NCI-H345 treated with DMSO at 0.1 percent for 48 hours (cell line): Measurements from ENCODE around the gene GPR141.

Source experiments
- DNase-seq: peaks from one replicate; lab custom pipeline; 2025; ENCODE audit not compliant: unreplicated experiment; lab: John Stamatoyannopoulos, UW

The GPR141 gene, protein sequence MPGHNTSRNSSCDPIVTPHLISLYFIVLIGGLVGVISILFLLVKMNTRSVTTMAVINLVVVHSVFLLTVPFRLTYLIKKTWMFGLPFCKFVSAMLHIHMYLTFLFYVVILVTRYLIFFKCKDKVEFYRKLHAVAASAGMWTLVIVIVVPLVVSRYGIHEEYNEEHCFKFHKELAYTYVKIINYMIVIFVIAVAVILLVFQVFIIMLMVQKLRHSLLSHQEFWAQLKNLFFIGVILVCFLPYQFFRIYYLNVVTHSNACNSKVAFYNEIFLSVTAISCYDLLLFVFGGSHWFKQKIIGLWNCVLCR

DNA sequence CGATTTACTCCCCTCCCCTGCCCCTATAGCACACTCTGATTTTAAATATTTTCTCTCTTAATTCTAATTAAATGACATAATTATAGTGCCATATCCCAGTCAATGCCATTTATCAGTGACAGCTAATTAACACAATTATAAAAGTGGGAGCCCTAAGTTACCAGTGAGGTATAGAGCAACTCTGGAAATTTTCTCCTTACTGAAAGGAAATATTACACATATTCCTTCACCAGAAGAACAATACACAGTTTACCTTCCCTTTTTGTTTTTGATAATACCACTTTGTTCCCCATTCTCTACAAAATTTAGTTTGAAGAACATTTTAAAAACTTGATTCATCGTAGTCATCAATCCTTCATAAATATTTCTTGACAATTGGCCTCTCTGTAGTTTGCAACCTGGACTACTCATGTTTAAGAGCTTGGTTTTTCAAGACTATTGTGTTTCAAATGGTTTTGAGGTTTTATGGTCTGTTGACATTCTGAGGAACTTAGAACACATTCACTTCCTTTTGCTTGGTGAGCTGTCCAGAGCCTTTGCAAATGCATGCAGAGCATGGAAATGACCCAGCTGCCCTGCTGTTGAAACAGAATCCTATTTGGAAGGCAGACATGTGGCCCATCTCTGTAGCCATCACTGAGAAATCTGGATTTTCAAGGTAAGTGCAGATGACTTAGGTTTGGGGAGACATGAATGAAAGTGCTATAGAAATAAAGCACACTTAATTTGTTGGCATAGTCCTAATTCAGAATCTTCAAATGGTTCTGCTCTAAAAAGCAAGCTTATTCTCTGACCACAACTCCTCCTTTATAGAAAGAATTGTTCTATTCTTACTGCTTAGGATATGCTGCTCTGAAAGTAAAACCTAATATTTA is at the start of gene GPR141:
Gene GPR141, plus strand, starts transcription at position 521 of the 875 bp plus-strand sequence. CDS start 56,628 bp downstream, outside the sequence.
- DNase-seq: no peak

DNA sequence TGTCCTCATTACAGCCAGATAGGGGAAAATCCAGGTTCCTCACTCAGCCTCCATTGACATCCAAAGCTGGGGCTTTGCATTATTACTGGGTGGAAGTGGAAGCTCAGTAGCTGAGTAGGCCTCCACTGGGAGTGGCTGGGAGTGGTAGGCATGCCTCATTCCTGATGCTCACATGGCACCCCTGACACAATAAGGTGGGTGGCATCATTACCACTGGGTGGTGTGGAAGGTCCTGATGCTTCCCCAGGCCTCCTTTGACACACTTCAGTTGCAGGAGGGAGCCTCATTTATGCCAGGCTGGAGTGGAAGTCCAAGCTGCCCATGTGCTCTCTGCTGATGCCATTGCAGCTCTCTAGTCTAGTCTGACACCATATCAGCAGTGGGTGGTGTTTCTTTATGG is 48.2 kb upstream of the GPR141 start:
- DNase-seq: no peak

DNA sequence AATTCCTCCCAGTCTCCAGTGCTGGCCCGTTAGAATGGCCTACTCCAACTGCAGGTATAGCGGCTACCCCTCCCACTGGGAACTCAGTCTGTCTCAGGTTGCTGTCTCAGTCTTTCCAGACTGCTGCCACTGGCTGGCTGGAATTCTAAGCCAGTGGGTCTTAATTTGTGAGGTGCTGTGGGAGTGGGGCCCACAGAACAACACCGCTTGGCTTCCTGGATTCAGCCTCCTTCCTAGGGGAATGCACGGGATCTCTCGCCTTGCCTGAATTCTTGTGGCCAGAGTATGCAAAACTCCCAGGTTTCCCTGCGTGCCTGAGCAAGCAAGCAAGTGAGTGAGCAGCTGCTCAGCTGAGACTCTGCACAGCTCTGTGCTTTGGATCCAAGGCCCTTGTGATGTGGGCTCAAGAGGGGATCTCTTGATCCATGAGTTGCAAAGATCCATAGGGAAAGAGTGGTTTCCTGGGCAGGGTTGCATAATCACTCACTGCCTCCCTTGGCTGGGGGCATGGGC is 41.5 kb upstream of the GPR141 start:
- no peak for DNase-seq

DNA sequence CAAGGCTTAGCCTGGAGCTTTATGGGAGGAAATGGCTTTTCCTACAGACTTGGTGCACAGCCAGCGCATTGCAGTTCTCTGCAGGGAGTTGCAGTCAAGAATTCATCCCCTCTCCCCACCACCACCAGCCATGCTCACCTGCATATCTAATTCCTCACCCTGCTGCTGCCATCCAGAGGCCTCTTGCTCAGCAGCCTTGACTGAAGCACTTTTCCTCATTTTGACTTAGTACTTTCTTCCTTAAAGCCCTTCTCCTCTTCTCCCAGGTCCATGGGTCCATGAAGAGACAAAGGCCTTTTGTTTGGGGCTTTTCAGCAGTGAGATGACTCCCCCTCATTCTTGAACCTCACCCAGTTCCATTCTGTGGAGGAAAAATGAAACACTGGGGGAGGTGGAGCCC is 39.7 kb upstream of the GPR141 start:
- peak; percentile 4 for DNase-seq

DNA sequence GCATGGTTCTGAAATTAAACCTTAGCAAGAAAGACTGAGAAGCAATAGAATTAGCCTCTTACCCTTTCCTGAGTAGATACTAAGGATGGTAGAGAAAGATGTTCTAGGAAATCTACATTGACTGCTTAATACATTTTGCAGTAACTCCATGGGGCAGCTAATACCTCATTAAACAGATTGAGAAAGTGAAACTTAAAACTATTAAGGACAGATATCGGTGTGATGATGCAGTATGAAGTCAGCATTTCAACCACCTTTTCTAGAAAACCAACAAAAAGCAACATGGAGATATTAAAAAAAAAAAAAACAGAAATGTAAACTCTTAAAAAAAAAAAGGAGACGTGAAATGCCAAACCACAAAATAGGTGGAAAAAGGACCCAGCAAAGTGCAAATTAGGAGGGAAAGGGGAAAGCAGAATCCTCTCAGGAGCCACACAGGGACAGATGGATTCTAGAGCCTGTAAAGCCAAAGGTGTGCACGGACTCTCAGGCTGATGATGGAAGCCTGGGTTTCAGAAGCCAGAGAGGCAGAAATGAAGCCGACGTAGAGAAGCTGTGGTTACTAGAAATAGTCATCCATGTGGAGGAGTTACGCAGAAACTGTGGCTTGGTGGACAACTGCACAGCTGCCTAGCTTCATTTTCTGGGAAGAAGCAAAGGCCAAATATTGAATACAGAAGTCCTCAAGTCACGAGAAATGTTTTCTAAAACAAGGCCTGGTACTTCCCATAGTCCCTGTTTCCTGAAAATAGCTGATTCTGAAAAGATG is 38.1 kb upstream of the GPR141 start:
- no peak for DNase-seq

DNA sequence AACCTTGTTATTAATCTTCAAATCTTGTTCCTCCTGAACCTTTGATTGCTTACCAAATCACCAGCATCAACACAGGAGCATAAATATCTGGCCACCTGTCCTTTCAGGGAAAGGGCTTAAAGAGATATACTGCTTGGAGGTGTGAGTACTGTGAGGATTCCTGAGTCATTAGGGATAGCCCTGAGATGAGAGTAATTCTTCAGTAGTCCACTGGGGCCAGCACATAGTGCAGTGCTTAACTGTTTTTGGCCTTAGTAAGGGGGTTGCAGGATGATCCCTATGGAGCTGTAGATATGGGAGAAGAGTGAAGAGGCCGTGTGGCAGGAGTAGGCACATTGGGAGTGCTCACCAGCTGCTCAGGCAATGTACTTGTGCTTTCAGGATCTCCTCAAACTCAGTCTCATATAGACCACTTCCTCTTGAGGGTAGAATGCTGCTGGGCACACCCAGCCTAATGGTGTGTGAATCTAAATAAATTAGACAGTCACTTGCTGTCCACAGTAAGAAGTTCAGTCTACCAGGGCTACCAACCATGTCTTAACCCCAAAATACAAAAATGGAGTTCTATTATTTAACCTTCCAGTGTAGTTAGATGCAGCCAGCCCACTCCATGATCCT is 26.5 kb upstream of the GPR141 start:
- DNase-seq: no peak

DNA sequence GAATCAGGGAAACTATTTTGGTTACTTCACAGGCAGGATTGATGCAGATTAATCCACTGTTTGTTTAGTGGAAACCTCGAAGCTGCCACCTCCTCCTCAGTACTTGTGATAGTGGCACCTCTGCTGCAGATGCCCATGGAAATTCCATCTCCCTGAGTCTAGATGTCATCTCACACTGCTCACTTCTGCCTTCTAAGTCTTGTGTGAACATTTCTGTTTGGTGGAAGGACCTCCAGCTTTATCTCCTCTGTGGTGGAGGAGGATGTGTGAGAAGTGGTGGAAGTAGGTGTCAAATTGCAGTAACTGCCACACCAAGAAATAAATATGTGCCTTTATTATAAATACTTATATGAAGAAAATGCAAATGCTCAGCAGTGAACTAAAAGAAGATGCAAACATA is 25.8 kb upstream of the GPR141 start:
- no peak for DNase-seq

DNA sequence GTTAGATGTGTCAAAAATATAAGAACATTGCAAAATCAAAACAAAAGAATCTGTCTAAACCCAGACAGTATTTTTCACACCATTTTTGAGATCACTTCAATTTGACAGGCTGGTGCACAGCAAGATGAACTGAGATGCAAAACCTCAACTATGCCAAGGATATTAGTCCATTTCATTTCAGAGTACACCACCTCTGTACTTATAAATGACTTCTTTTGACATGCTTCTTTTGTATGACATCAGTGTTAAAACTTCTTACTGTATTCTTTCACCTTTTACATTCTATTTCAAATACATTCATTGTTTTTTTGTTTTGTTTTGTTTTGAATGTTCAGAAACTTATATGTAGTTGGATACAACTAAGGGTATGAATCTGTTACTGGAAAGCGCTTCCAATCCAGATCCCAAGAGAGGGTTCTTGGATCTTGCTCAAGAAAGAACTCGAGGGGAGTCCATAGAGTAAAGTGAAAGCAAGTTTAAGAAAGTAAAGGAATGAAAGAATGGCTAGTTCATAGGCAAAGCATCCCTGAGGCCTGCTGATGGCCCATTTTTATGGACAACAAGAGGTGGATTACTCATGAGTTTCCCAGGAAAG is 23.5 kb upstream of the GPR141 start:
- DNase-seq: no peak

DNA sequence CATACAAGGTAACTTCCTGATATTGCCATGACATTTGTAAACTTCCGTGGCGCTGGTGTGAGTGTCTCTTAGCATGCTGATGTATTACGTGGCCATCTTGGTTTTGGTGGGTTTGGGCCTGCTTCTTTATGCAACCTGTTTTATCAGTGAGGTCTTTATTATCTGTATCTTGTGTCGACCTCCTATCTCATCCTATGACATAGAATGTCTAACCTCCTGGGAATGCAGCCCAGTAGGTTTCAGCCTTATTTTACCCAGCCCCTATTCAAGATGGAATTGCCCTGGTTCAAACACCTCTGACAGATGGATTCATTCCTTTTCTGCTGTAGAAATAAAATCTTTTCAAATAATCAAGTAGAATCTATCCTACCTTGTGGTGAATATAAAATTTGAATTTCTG is 23.0 kb upstream of the GPR141 start:
- DNase-seq: no peak

DNA sequence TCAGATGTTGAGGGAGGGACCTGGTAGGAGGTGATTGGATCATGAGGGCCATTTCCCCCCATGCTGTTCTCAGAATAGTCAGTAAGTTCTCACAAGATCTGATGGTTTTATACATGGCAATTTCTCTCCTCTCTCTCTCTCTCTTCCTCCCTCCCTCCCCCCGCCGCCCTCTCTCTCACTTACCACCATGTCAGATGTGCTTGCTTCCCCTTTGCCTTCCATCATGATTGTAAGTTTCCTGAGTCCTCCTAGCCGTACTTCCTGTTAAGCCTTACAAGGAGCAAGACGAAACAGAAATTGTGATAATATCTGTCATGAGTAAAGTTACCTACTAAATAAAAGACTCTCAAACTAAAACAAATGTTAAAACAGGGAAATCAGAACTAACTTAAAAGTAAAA is 19.9 kb upstream of the GPR141 start:
- no peak for DNase-seq

DNA sequence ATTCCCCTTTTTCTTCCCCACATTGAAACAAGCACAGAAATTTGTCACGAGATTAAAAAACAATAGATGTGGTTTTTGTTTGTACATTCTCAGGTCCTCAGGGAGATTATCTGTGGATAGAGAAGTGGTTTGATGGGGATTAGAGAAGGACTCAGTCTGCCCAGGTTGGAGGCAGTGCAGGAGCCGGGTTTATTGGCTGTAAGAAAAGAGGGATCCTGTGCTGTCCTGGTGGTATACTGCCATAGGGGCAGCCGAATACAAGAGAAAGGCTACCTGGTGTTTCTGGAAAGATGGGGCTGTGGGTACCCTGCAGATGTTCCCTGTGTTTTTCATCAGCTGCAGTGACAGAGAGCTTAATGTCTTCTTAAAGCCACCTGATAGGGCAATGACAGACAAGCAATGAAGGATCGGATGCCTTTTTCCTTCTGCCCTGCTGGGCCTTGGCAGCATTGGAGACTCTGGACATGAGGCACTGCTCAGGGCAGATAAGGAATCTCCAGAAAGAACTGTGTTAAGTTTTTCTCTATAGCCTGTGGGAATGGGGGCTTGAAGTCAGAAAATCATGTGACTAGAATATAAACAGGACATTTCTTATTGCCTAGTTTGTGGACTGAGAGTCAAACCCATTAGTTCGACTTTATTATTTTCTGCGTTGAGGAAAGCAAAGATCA is 18.1 kb upstream of the GPR141 start:
- DNase-seq: no peak

DNA sequence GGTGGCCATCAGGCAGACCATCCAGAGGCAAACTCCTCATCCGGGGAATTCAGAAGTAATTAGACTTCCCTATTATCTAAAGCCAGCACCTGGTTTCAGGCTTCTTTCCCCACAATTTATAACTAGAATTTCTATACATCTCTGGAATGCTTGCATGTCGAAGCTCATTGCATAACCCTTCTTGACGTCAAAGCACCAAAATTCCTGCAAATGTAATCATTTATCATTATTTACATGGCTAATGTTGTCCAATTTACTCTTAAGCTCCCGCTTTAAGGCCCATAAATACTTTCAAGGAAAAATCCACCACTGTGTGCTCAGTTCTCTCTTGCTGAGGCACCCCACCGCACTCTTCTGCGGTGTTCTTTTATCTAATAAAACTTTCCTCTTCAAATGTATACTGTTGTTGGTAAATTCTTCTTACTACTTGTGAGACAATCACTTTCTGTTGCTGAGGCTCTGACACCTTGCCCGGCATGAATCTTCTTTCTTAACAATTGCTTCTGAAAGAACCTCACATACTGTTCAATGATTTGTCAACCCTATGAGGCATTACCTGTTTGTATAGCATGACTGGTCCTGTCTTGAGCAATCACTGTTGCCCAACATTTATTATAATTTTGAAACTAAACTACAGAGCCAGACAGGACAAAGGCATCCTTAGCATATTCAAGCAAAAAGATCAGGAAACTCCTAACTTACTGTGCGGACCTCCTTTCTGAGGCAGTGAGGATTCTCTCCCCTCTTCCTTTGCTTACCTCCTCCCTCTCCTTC is 17.4 kb upstream of the GPR141 start:
- DNase-seq: no peak

DNA sequence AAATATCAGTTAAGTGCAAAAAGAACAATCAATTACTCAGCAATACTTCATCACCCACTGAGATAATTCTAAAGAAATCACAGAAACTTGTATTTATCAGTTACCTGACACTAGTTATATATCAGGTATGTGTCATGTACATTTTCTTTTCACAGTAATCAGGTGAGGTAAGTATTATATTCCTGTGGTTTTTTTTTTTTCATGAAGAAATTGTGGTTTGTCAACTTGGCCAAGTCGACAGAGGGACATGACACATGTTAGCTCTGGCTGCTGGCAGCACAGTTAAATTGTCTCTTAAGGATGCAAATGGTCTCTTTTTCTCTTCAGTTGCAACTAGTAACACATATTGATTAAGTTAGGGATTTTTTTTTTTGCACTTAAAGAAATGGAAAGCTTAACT is 13.7 kb upstream of the GPR141 start:
- DNase-seq: no peak

DNA sequence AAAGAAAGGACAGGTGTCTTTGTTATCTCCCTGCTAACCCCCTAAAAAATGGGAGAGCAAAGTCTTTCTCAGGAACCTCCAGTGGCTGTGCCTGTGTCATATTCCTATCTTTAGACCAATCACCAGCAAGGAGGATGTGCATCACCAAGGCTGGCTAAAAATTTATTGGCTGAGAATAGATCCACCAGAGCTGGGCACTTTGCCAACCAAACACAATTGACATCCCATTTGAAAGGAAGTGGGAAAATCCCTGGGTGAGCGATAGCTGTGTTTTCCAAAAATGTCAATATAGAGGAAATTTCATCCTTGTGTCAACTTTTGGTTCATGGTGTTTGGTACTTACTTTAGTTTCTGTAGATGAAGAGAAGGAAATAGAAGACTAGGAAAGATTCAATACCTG is 13.1 kb upstream of the GPR141 start:
- DNase-seq: no peak

DNA sequence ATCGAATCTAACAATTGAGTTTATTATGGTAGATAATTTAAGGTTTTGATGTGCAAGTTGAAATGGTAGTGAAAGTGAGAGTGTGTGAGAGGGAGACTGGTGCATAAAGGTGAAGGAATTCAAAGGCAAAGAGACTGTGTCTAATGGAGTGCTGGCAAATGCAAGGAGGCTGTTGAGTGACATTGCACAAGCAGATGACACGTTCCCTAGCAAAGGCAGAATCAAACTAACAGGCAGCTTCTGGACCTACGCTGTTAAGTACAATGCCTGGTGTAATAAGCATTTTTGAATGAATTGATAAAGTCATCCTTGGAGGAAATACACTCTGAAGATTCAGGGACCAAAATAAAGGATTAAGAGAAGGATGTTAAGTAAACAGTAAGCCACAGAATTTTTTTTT is 11.7 kb upstream of the GPR141 start:
- no peak for DNase-seq

DNA sequence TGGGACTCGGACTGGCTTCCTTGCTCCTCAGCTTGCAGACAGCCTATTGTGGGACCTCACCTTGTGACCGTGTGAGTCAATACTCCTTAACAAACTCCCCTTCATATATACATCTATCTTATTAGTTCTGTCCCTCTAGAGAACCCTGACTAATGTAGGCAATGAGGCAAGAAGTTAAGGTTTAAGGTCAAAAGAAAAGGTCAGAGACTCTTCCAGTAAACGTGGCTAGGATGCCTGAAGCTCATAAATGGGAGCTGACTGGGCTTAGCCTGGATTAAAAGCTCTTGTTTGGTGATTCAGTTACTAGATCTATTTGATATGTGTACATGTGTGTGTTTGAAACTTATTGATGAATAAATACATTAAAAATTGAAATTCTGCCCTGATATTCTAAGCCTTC is 10.6 kb upstream of the GPR141 start:
- DNase-seq: no peak

DNA sequence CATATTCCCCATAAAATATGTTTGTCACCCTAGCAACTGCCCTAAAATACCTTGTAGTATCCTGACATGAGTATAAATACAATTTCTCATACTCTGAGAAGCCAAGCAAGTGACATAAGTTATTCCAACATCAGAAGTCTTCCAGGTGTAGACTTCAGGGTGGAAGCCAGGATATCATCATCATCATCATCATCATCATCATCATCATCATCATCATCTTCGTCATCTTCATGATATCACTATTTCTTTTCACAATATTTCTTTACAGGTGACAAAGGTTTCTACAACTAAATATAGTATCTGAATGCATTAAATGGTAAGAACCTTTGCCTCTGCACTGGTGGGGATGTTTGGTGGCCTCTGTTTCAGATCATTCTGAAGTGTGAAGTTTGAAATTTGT is 10.0 kb upstream of the GPR141 start:
- no peak for DNase-seq

DNA sequence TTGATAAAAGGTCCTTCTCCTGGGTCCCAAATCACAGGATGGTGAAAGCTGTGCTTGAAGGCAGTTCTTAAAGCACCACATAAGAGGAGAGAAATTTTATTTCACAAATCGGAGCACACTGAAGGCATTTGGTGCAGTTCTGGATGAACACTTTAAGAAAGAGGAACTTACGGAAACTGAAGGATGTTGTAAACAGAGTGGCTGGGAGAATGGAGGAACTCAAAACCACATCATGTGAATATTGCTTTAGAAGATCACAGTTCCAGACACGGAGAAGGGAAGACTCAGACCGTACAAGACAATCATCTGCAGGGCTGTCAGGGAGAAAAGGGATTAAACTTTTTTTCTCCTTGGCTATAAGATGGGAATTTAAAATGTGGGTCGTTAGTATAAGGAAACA is 9.0 kb upstream of the GPR141 start:
- no peak for DNase-seq

DNA sequence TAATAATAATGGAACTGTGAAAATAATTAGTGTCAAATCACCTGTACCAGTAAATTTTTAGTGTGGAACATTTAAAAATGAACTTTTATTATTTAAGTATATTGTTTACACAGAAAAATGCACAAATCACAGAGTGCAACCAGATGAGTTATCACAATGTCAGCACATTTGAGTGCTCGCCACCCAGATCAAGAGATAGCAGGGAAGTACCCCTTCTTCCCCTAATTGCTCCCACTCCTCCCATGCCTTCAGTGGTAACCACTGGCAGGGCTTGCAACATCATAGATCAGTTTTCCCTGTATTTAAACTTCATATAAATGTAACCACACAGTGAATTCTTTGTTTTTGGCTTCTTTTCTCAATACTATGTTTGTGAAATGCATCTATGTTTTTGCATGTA is 7.8 kb upstream of the GPR141 start:
- DNase-seq: no peak
